ENCODE results near the gene HDAC5. TPM values are rescaled to one million over a fixed set of nuclear protein-coding genes. Genes with fewer than 3 reads are reported as not detected.
"Not testable (repeated sequence)": the region's sequence is repeated elsewhere in the genome, so short reads cannot be mapped to it uniquely, and the experiment has no call there.

Gene HDAC5
- total RNA-seq, 1 donor from 2014 or later, result 185 TPM

DNA sequence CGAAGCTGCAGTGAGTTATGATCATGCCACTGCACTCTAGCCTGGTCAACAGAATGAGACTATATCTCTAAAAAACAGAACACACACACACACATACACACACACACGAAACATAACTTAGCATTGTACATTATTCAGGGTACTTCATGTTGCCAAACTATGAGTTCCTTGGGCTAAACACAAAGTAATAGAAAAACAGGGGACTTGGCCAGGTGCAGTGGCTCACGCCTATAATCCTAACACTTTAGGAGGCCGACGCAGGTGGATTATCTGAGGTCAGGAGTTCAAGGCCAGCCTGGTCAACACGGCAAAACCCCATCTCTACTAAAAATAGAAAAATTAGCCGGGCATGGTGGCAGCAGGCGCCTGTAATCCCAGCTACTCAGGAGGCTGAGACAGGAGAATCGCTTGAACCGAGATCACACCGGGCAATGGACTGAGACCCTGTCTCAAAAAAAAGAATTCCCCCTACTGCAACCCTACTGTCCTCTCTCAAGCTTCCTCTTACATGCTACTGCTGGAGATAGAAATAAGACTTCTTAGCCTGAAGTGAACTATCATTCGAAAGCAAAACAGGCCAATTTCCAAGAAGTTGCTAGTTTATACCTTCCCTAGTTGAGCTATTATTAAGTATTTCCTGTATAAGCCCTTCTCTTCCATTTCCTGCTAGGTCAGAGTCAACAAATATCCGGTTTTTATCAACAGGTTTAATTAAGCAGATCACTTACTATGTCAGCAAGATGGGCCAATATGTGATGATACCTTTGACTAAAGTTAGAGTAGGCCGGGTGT lies 64.1 kb downstream of the HDAC5 start:
- Mint-ChIP-seq H3K4me3 (ENCODE audit: unreplicated experiment) (no peak overlapping the region), H3K4me1 (ENCODE audit: low read depth, unreplicated experiment) (no peaks in the 10 kb centered on the region), H3K36me3 (ENCODE audit: unreplicated experiment) (no peaks in the 10 kb centered on the region), H3K9me3 (ENCODE audit: unreplicated experiment) (no peaks in the 10 kb centered on the region), H3K27me3 (ENCODE audit: unreplicated experiment) (peaks cover 2% of the 10 kb centered on the region), H3K27ac (ENCODE audit: unreplicated experiment) (no peak overlapping the region)
- DNase-seq, result no peak
- TF ChIP-seq, protein P1, sequence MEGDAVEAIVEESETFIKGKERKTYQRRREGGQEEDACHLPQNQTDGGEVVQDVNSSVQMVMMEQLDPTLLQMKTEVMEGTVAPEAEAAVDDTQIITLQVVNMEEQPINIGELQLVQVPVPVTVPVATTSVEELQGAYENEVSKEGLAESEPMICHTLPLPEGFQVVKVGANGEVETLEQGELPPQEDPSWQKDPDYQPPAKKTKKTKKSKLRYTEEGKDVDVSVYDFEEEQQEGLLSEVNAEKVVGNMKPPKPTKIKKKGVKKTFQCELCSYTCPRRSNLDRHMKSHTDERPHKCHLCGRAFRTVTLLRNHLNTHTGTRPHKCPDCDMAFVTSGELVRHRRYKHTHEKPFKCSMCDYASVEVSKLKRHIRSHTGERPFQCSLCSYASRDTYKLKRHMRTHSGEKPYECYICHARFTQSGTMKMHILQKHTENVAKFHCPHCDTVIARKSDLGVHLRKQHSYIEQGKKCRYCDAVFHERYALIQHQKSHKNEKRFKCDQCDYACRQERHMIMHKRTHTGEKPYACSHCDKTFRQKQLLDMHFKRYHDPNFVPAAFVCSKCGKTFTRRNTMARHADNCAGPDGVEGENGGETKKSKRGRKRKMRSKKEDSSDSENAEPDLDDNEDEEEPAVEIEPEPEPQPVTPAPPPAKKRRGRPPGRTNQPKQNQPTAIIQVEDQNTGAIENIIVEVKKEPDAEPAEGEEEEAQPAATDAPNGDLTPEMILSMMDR (IDR thresholded peaks at IDR 0.05; ENCODE audit: partially characterized antibody, unreplicated experiment), result no peak

DNA sequence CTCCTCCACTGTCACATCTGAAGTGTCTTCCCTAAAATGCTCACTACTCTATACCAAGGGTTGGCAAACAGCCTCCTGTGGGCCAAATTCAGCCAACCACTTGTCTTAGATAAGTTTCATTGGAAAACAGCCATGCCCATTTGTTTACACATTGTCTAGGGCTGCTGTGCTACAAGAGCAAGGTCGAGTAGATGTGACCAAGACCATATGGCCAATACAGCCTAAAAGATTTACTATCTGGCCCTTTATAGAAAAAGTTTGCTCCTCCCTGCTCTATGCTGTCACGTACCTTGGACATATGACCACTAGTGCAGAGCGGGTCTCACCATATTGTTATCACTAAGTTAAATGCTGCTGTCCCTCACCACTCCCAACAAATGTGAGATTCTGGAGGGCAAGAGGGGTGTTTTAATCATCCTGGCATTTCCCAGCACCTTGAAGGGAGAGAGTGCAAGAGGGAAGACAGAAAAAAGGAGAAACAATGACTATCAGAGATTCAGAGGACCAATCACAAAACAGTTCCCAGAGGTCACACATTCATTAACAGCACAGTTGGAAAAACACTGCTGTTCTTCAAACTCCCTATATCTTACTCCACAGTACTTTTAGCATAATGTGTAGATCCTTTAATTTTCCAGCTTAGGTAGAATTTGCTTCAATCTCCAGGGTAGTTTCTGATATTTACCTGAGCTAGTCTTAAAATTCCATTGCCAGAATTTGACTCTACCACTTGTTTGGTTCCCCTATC lies 70.1 kb downstream of the HDAC5 start:
- Mint-ChIP-seq H3K27me3 (ENCODE audit: unreplicated experiment) (peaks cover 5% of the 10 kb centered on the region), H3K4me1 (ENCODE audit: low read depth, unreplicated experiment) (peaks cover 2% of the 10 kb centered on the region), H3K27ac (ENCODE audit: unreplicated experiment) (no peak overlapping the region), H3K9me3 (ENCODE audit: unreplicated experiment) (no peaks in the 10 kb centered on the region), H3K4me3 (ENCODE audit: unreplicated experiment) (no peak overlapping the region), H3K36me3 (ENCODE audit: unreplicated experiment) (no peaks in the 10 kb centered on the region)
- no peak for DNase-seq
- TF ChIP-seq, protein P1 (IDR thresholded peaks at IDR 0.05; ENCODE audit: partially characterized antibody, unreplicated experiment), result no peak

DNA sequence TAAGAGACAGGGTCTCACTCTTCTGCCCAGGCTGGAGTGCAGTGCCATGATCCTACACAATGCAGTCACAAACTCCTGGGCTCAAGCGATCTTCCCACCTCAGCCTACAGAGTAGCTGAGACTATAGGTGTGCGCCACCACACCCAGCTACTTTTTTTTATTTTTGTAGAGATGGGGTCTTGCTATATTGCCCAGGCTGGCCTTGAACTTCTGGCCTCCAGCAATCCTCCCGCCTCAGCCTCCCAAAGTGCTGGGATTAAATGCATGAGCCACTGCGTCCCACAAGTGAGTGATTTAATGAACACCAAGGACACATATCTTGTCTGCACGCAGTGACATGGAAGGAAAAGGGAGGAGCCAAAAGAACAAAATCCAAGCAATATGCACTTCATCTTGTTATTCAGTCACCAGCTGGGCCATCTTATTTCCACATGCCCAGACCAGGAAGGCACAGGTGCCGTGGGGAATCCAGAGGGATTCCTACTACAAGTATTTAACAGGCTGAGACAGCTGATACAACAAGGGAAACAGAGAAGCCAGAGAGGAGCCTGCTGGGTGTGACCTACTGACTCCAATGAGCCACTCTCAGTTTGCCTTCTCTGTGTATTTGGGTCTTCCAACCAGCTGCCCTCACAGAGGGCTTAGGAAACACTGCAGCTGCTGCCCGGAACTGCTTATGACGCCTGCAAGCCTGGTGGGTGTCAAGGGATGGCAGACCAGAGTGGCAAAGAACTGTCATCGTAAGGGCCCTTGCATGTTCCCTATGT lies 74.0 kb downstream of the HDAC5 start:
- Mint-ChIP-seq H3K4me1 (ENCODE audit: low read depth, unreplicated experiment) (peaks cover 2% of the 10 kb centered on the region), H3K27me3 (ENCODE audit: unreplicated experiment) (peaks cover 5% of the 10 kb centered on the region), H3K9me3 (ENCODE audit: unreplicated experiment) (no peaks in the 10 kb centered on the region), H3K4me3 (ENCODE audit: unreplicated experiment) (no peak overlapping the region), H3K36me3 (ENCODE audit: unreplicated experiment) (no peaks in the 10 kb centered on the region), H3K27ac (ENCODE audit: unreplicated experiment) (peak overlapping the region; percentile 62)
- peak; percentile 31 for DNase-seq
- TF ChIP-seq, protein P1 (IDR thresholded peaks at IDR 0.05; ENCODE audit: partially characterized antibody, unreplicated experiment), result no peak

DNA sequence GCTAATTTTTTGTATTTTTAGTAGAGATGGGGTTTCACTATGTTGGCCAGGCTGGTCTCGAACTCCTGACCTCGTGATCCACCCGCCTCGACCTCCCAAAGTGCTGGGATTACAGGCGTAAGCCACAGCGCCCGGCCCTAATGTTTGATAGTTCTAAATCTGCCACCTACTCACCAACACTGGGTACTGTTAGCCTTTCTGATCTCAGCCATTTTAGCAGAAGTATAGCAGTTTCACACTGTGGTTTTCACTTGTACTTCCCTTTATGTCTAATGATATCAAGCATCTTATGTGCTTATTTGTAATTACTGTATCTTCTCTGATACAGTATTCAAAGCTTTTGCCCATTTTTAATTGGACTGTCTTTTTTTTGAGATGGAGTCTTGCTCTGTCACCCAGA lies 76.5 kb downstream of the HDAC5 start:
- H3K27me3 Mint-ChIP-seq (ENCODE audit: unreplicated experiment); H3K27ac Mint-ChIP-seq (ENCODE audit: unreplicated experiment); DNase-seq; H3K9me3 Mint-ChIP-seq (ENCODE audit: unreplicated experiment); H3K4me1 Mint-ChIP-seq (ENCODE audit: low read depth, unreplicated experiment); H3K36me3 Mint-ChIP-seq (ENCODE audit: unreplicated experiment); H3K4me3 Mint-ChIP-seq (ENCODE audit: unreplicated experiment): not testable (repeated sequence)

DNA sequence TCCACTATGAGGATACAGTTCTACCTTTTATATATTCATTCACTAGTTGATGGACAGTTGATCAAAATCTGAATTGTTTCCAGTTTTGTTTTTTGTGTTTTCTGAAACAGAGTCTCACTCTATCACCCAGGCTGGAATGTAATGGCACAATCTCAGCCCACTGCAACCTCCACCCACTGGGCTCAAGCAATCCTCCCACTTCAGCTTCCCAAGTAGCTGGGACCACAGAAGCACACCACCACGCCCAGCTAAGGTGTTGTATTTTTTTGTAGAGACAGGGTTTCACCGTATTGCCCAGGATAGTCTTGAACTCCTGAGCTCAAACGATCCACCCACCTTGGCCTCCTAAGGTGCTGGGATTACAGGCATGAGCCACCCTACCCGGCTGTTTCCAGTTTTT lies 78.0 kb downstream of the HDAC5 start:
- peaks cover 6% of the 10 kb centered on the region for H3K27me3 Mint-ChIP-seq (ENCODE audit: unreplicated experiment)

More for the DNA sequence above, 78.0 kb downstream of the HDAC5 start:
- Mint-ChIP-seq H3K36me3 (ENCODE audit: unreplicated experiment) (no peaks in the 10 kb centered on the region), H3K9me3 (ENCODE audit: unreplicated experiment) (peaks cover 2% of the 10 kb centered on the region), H3K4me3 (ENCODE audit: unreplicated experiment) (no peak overlapping the region), H3K4me1 (ENCODE audit: low read depth, unreplicated experiment) (peaks cover 10% of the 10 kb centered on the region), H3K27ac (ENCODE audit: unreplicated experiment) (no peak overlapping the region)
- no peak for DNase-seq
- TF ChIP-seq, protein P1 (IDR thresholded peaks at IDR 0.05; ENCODE audit: partially characterized antibody, unreplicated experiment), result no peak
